Nephron (organoid): ENCODE results near the gene SLC37A2.

Experiments used
- H3K27ac Mint-ChIP-seq, 3 experiments: 2 replicates each; pipeline ENCODE4 v1.8.0; 2020; ENCODE audit warnings: mixed read lengths in 3 of 3, mild to moderate bottlenecking in 2 of 3, moderate library complexity in 1 of 3
- H3K27me3 Mint-ChIP-seq: 2 replicates; pipeline ENCODE4 v1.8.0; 2021; ENCODE audit warnings: low read depth, mild to moderate bottlenecking, moderate library complexity, mixed read lengths
- H3K36me3 Mint-ChIP-seq: 2 replicates; pipeline ENCODE4 v1.8.0; 2020; ENCODE audit warnings: low read depth, mixed read lengths
- H3K4me1 Mint-ChIP-seq: 2 replicates; pipeline ENCODE4 v1.8.0; 2020; ENCODE audit warnings: mixed read lengths
- H3K4me3 Mint-ChIP-seq, 3 experiments: 2 replicates each; pipeline ENCODE4 v1.8.0; 2020; ENCODE audit warnings: mild to moderate bottlenecking in 3 of 3, mixed read lengths in 3 of 3, moderate library complexity in 2 of 3
- H3K9me3 Mint-ChIP-seq: 2 replicates; pipeline ENCODE4 v1.8.0; 2020; ENCODE audit warnings: mixed read lengths
- CTCF ChIP-seq, 3 experiments: fragments of 200-600 bp; sonication (generic); IDR thresholded peaks; one replicate each; pipeline ENCODE4 v1.5.0; 2021; ENCODE audit warnings: antibody characterized with exemption in 3 of 3; ENCODE audit not compliant: unreplicated experiment in 3 of 3

SLC37A2 gene

GRCh38 chr11:125082040-125082439, 18.9 kb downstream of the SLC37A2 start:
- H3K9me3 Mint-ChIP-seq = no peaks in the 10 kb centered on the region
- no peak overlapping the region for H3K27ac Mint-ChIP-seq
- no peak overlapping the region for H3K4me3 Mint-ChIP-seq
- TF ChIP-seq CTCF (IDR thresholded peaks at IDR 0.05; ENCODE audit: unreplicated experiment in 3 of 3) = no peak
- H3K27me3 Mint-ChIP-seq = no peaks in the 10 kb centered on the region
- no peaks in the 10 kb centered on the region for H3K4me1 Mint-ChIP-seq
- no peaks in the 10 kb centered on the region for H3K36me3 Mint-ChIP-seq

- no peak for TF ChIP-seq CTCF (IDR thresholded peaks at IDR 0.05; ENCODE audit: unreplicated experiment in 3 of 3)
- no peak overlapping the region for H3K27ac Mint-ChIP-seq
- H3K27me3 Mint-ChIP-seq = no peaks in the 10 kb centered on the region
- no peaks in the 10 kb centered on the region for H3K4me1 Mint-ChIP-seq
- no peaks in the 10 kb centered on the region for H3K9me3 Mint-ChIP-seq
- no peaks in the 10 kb centered on the region for H3K36me3 Mint-ChIP-seq
- no peak overlapping the region for H3K4me3 Mint-ChIP-seq
These were observed 19.7 kb downstream of the SLC37A2 start for GRCh38 chr11:125082611-125083311.

- H3K4me3 Mint-ChIP-seq = no peak overlapping the region
- no peaks in the 10 kb centered on the region for H3K4me1 Mint-ChIP-seq
- no peaks in the 10 kb centered on the region for H3K9me3 Mint-ChIP-seq
- no peak overlapping the region for H3K27ac Mint-ChIP-seq
- no peak for TF ChIP-seq CTCF (IDR thresholded peaks at IDR 0.05; ENCODE audit: unreplicated experiment in 3 of 3)
- no peaks in the 10 kb centered on the region for H3K27me3 Mint-ChIP-seq
- no peaks in the 10 kb centered on the region for H3K36me3 Mint-ChIP-seq
These were observed 20.4 kb downstream of the SLC37A2 start for GRCh38 chr11:125083312-125084056.

- TF ChIP-seq CTCF (IDR thresholded peaks at IDR 0.05; ENCODE audit: unreplicated experiment in 3 of 3) = no peak
These were observed 20.9 kb downstream of the SLC37A2 start for GRCh38 chr11:125084057-125084416.

GRCh38 chr11:125084761-125085231, 21.7 kb downstream of the SLC37A2 start:
- H3K36me3 Mint-ChIP-seq = no peaks in the 10 kb centered on the region
- TF ChIP-seq CTCF (IDR thresholded peaks at IDR 0.05; ENCODE audit: unreplicated experiment in 3 of 3) = no peak

More at GRCh38 chr11:125084057-125084416, 20.9 kb downstream of the SLC37A2 start:
- H3K4me3 Mint-ChIP-seq = no peak overlapping the region
- H3K27me3 Mint-ChIP-seq = no peaks in the 10 kb centered on the region
- no peaks in the 10 kb centered on the region for H3K36me3 Mint-ChIP-seq
- H3K9me3 Mint-ChIP-seq = no peaks in the 10 kb centered on the region
- no peaks in the 10 kb centered on the region for H3K4me1 Mint-ChIP-seq
- H3K27ac Mint-ChIP-seq = no peak overlapping the region

More at GRCh38 chr11:125084761-125085231, 21.7 kb downstream of the SLC37A2 start:
- Mint-ChIP-seq H3K9me3 (no peaks in the 10 kb centered on the region), H3K27me3 (no peaks in the 10 kb centered on the region), H3K27ac (no peak overlapping the region), H3K4me1 (no peaks in the 10 kb centered on the region), H3K4me3 (no peak overlapping the region)
